ENCODE measurements around the gene PIK3CD.

GRCh38 chr1:9717193-9718005 is 65.9 kb downstream of the PIK3CD start:
- TF ChIP-seq, protein P1, sequence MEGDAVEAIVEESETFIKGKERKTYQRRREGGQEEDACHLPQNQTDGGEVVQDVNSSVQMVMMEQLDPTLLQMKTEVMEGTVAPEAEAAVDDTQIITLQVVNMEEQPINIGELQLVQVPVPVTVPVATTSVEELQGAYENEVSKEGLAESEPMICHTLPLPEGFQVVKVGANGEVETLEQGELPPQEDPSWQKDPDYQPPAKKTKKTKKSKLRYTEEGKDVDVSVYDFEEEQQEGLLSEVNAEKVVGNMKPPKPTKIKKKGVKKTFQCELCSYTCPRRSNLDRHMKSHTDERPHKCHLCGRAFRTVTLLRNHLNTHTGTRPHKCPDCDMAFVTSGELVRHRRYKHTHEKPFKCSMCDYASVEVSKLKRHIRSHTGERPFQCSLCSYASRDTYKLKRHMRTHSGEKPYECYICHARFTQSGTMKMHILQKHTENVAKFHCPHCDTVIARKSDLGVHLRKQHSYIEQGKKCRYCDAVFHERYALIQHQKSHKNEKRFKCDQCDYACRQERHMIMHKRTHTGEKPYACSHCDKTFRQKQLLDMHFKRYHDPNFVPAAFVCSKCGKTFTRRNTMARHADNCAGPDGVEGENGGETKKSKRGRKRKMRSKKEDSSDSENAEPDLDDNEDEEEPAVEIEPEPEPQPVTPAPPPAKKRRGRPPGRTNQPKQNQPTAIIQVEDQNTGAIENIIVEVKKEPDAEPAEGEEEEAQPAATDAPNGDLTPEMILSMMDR (IDR thresholded peaks at IDR 0.05): no peak
- TF ChIP-seq EP300 (IDR thresholded peaks at IDR 0.05): no peak
